NCI-H1694 treated with DMSO at 0.1 percent for 48 hours (cell line): ENCODE results near the gene GPR148.
"Not testable (repeated sequence)": the region's sequence is repeated elsewhere in the genome, so short reads cannot be mapped to it uniquely, and the experiment has no call there.

ENCODE experiments used
- DNase-seq: peaks from one replicate; lab custom pipeline; 2025; lab: John Stamatoyannopoulos, UW

GPR148 gene

GRCh38 chr2:130728549-130729316, at the start of gene GPR148:
GPR148 (plus strand) TSS chr2:130729070; CDS start chr2:130729152, 82 bp downstream.
- DNase-seq, result no peak

- DNase-seq, result not testable (repeated sequence)
These were observed 36.7 kb upstream of the GPR148 start for GRCh38 chr2:130692041-130692770.

DNA sequence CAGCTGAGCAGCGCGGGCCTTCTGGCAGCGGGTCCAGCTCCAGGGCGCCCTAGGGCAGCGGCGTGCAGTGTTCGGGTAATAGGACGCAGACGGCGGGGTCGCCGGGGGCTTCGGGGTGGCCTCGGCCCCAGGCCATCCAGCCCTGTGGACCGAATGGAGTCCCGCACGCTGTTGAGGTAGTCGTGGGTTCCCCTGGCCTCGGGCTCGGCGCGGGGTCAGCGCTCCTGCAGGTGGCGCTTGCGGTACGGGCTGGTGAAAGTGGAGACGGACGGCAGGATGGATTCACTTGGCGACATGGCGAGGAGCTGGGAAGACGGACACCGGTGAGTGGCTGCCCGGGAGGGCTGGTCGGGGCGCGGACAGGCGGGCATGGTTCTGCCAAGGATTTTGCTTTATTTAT, 35.4 kb upstream of the GPR148 start:
- not testable (repeated sequence) for DNase-seq

DNA sequence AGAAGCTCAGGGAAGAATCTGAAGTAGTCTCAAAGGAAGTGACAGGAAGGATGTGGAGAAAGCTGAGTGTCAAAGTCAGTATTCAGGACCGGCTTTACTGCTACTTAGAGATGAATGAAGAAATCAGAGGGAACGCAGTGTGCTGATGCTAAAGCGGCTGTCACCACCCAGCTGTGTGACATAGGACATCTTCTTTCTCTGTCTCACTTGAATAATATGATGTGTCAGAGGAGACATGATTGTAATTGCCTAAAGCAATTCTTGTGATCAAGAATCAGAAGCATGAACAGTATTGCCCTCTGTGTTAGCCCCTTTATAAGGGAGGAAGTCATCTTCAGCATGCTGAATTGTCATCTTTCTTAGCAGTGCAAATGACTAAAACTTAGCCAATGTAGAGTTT, 25.6 kb upstream of the GPR148 start:
- not testable (repeated sequence) for DNase-seq

GRCh38 chr2:130714795-130715194, 14.1 kb upstream of the GPR148 start:
- not testable (repeated sequence) for DNase-seq

- no peak for DNase-seq
These were observed 8.8 kb upstream of the GPR148 start for GRCh38 chr2:130720036-130720435.

GRCh38 chr2:130720528-130720927, 8.3 kb upstream of the GPR148 start:
- no peak for DNase-seq

DNA sequence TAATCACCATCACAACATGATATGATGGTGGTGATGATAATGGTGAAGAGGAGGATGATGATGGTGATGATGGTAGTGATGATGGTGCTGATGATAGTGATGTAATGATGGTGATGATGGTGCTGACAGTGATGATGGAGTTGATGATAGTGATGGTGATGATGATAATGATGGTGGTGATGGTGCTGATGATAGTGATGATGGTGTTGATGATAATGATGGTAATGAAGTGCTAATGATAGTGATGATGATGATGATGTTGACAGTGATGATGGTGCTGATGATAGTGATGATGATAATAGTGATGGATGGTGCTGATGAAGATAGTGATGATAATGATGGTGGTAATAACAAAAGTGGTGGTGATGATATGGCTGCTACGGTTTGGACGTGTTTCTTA, 4.4 kb upstream of the GPR148 start:
- no peak for DNase-seq

DNA sequence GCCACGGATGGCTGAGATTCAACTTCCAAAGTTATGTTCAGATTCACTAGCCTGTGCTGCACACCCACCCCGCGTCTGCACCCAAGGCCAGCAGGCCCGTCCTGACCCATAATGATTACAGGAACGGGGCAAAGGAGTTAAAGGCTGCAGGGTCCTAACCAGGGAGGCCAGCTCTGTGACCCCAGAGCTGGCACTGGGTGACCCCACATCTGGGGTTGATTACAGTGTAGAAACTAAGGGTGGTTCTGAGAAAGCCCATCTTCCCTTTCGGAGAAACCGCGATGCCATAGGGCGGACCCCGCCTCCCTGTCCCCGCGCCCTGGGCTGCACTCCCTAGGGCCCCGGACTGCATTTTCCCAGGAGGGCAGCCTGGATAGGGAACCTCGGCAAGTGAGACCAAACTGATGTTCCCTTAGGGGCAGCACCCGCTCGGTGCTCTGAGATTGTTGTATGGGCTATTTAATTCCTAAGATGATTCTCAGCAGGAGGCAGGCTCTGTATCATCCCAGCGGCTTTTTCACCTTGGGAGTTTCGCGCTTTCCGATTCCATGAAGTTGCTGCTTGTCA, 2.2 kb upstream of the GPR148 start:
- no peak for DNase-seq

DNA sequence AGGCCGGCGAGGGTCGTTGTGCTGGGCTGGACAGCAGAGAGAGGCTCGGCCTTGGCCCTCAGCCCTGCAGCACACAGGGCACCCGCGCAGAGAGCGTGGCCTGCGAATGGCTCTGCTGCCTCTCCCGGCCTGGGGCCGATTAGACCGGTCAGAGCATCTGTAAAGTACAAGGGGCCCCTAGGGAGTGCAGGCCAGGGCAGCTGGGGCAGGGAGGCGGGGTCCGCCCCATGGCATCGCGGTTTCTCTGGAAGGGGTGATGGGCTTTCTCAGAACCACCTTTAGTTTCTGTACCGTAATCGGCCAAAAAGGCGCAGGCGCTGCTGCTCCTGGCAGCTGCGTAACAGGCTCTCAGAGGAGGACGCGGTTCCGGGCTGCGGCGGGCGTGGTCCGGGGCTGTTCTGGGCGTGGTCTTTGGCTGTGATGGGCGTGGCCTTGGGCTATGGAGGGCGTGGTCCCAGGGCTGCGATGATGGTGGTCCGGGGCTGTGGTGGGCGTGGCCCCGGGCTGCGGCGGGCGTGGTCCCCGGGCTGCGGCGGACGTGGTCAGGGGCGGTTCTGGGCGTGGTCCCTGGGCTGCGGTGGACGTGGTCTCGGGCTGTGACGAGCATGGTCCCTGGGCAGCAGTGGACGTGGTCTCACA, 1.5 kb upstream of the GPR148 start:
- peak; percentile 11 for DNase-seq

- DNase-seq, result no peak
These were observed 839 bp upstream of the GPR148 start for GRCh38 chr2:130728007-130728454.

DNA sequence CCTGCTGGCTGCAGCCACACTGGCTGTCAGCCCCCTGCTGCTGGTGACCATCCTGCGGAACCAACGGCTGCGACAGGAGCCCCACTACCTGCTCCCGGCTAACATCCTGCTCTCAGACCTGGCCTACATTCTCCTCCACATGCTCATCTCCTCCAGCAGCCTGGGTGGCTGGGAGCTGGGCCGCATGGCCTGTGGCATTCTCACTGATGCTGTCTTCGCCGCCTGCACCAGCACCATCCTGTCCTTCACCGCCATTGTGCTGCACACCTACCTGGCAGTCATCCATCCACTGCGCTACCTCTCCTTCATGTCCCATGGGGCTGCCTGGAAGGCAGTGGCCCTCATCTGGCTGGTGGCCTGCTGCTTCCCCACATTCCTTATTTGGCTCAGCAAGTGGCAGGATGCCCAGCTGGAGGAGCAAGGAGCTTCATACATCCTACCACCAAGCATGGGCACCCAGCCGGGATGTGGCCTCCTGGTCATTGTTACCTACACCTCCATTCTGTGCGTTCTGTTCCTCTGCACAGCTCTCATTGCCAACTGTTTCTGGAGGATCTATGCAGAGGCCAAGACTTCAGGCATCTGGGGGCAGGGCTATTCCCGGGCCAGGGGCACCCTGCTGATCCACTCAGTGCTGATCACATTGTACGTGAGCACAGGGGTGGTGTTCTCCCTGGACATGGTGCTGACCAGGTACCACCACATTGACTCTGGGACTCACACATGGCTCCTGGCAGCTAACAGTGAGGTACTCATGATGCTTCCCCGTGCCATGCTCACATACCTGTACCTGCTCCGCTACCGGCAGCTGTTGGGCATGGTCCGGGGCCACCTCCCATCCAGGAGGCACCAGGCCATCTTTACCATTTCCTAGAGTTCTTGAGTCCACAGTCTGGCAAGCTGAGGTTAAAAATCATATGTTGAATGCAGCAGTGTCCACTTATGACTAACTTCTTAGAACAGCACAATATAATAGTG, 741 bp downstream of the GPR148 start:
- DNase-seq, result no peak

DNA sequence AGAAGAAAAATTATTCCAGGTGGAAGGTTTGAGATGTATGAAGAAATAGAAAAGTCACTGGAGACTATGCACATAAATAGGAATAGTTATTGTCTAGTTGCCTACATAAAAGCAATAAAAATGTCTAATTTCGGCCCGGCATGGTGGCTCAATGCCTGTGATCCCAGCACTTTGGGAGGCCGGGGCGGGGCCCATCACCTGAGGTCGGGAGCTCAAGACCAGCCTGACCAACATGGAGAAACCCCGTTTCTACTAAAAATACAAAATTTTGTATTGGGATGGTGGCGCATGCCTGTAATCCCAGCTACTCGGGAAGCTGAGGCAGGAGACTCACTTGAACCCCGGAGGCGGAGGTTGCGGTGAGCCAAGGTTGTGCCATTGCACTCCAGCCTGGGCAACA, 3.4 kb downstream of the GPR148 start:
- DNase-seq, result not testable (repeated sequence)

GRCh38 chr2:130735200-130735599, 6.3 kb downstream of the GPR148 start:
- DNase-seq, result no peak

GRCh38 chr2:130736487-130736886, 7.6 kb downstream of the GPR148 start:
- no peak for DNase-seq

- no peak for DNase-seq
These were observed 8.7 kb downstream of the GPR148 start for GRCh38 chr2:130737592-130737991.

DNA sequence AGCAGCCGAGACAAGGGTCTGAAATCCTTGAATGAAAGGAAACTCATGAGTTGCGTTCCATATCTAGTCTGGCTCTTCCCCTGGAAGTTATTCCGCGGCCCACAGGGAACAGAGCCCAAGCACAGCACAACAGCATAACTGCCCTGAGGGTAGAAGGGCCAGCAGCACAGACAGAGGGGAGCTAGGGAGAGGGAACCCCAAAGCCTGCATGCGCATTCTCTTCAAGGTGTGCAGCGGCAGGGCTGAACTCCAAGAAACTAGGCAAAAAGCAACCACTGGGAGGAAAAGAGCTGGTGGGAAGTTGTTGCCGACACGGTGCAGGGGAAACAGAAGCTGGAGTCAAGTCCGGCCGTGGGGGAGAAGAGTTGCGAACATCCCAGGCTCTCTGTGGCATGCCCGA, 11.8 kb downstream of the GPR148 start:
- DNase-seq, result no peak

GRCh38 chr2:130743278-130743677, 14.4 kb downstream of the GPR148 start:
- no peak for DNase-seq

GRCh38 chr2:130744287-130745117, 15.6 kb downstream of the GPR148 start:
- DNase-seq, result peak; percentile 23

DNA sequence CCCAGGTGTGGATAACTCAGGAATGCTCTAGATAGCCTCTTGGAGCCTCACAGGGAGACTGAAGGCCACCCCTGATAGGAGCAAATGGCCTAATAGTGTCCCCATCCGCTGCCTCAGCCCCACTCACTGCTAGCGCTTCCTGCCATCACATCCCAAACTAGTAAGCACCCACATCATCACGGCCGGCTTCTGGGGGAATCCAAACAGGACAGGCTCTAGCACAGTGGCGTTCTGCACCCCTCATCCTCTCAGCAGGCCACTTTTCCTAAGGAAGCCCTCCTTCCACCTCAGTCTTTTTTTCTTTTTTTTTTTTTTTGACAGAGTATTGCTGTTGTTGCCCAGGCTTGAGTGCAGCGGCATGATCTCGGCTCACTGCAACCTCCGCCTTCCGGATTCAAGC, 20.2 kb downstream of the GPR148 start:
- DNase-seq, result no peak
